SU-DHL-6 (cell line): ENCODE results near the gene ALK.

Experiments
- H2AFZ ChIP-seq: fragments of 200-600 bp; sonication (generic); 2 replicates; pipeline ENCODE4 v1.6.1; 2014; ENCODE audit warnings: low read depth, mild to moderate bottlenecking, moderate library complexity, mixed read lengths, antibody characterized with exemption, low read length; ENCODE audit not compliant: severe bottlenecking
- H3F3A ChIP-seq: fragments of 200-600 bp; shearing (Covaris generic); 2 replicates; pipeline ENCODE4 v1.6.0; 2016; ENCODE audit warnings: antibody characterized with exemption, mild to moderate bottlenecking; ENCODE audit not compliant: insufficient read depth
- H3K27ac ChIP-seq: fragments of 200-600 bp; sonication (generic); 2 replicates; pipeline ENCODE4 v1.5.1; 2016; ENCODE audit warnings: low read depth, mild to moderate bottlenecking, low read length, moderate library complexity, mixed read lengths
- H3K27me3 ChIP-seq: fragments of 200-600 bp; sonication (generic), shearing (Covaris generic); 2 replicates; pipeline ENCODE4 v1.6.0; 2014; ENCODE audit warnings: mild to moderate bottlenecking, low read length
- H3K36me3 ChIP-seq: fragments of 200-600 bp; sonication (generic); 2 replicates; pipeline ENCODE4 v1.6.1; 2014; ENCODE audit warnings: mild to moderate bottlenecking, low read length, mixed read lengths
- H3K4me2 ChIP-seq: fragments of 300-600, 200-600 bp; shearing (Covaris generic), sonication (generic); 2 replicates; pipeline ENCODE4 v1.6.0; 2014; ENCODE audit warnings: low read length, low read depth, mild to moderate bottlenecking; ENCODE audit not compliant: poor library complexity, severe bottlenecking
- H3K4me3 ChIP-seq: fragments of 200-600 bp; sonication (generic); 2 replicates; pipeline ENCODE4 v1.5.1; 2014; ENCODE audit warnings: antibody characterized with exemption, low read length, mild to moderate bottlenecking, mixed read lengths; ENCODE audit not compliant: insufficient read depth, poor library complexity, severe bottlenecking
- H3K79me2 ChIP-seq: fragments of 200-600 bp; sonication (generic); 2 replicates; pipeline ENCODE4 v1.6.1; 2014; ENCODE audit warnings: mild to moderate bottlenecking, low read length, moderate library complexity; ENCODE audit not compliant: insufficient read depth
- H3K9ac ChIP-seq: fragments of 200-600 bp; sonication (generic); 2 replicates; pipeline ENCODE4 v1.7.0; 2014; ENCODE audit warnings: mild to moderate bottlenecking, low read length
- H3K9me2 ChIP-seq: fragments of 200-600 bp; sonication (generic); replicated peaks from 2 replicates; pipeline ENCODE4 v1.6.1; 2014; ENCODE audit warnings: low read length; ENCODE audit not compliant: insufficient read depth
- H3K9me3 ChIP-seq: fragments of 200-600 bp; sonication (generic); 2 replicates; pipeline ENCODE4 v1.6.1; 2014; ENCODE audit warnings: low read length, mixed read lengths; ENCODE audit not compliant: insufficient read depth
- H4K20me1 ChIP-seq: fragments of 200-600 bp; sonication (generic); 2 replicates; pipeline ENCODE4 v1.6.1; 2014; ENCODE audit warnings: low read depth, mild to moderate bottlenecking, antibody characterized with exemption, low read length, moderate library complexity, mixed read lengths
- CTCF ChIP-seq: fragments of 200-600 bp; sonication (generic); IDR thresholded peaks from one replicate; pipeline ENCODE4 v1.5.1; 2017; ENCODE audit warnings: antibody characterized with exemption, mild to moderate bottlenecking, low read length, moderate library complexity; ENCODE audit not compliant: insufficient read depth, poor library complexity, severe bottlenecking
- EZH2phosphoT487 ChIP-seq: fragments of 200-600 bp; sonication (generic), shearing (Covaris generic); conservative IDR thresholded peaks from 2 replicates; pipeline ENCODE4 v1.6.1; 2018; ENCODE audit warnings: mild to moderate bottlenecking, antibody characterized with exemption, low read length, moderate library complexity, mixed read lengths

The ALK gene

GRCh38 chr2:29401994-29402393, 519.4 kb downstream of the ALK start:
- Histone ChIP-seq H4K20me1 (no peaks in the 10 kb centered on the region), H3K79me2 (no peaks in the 10 kb centered on the region), H3K27me3 (no peaks in the 10 kb centered on the region), H3K36me3 (no peaks in the 10 kb centered on the region), H3F3A (no peaks in the 10 kb centered on the region), H3K9me2 (no peaks in the 10 kb centered on the region), H3K9me3 (no peaks in the 10 kb centered on the region), H3K9ac (no peak overlapping the region), H2AFZ (no peak overlapping the region), H3K4me2 (no peak overlapping the region), H3K4me3 (no peak overlapping the region), H3K27ac (no peak overlapping the region)
- TF ChIP-seq CTCF (no peak), EZH2phosphoT487 (no peak)

DNA sequence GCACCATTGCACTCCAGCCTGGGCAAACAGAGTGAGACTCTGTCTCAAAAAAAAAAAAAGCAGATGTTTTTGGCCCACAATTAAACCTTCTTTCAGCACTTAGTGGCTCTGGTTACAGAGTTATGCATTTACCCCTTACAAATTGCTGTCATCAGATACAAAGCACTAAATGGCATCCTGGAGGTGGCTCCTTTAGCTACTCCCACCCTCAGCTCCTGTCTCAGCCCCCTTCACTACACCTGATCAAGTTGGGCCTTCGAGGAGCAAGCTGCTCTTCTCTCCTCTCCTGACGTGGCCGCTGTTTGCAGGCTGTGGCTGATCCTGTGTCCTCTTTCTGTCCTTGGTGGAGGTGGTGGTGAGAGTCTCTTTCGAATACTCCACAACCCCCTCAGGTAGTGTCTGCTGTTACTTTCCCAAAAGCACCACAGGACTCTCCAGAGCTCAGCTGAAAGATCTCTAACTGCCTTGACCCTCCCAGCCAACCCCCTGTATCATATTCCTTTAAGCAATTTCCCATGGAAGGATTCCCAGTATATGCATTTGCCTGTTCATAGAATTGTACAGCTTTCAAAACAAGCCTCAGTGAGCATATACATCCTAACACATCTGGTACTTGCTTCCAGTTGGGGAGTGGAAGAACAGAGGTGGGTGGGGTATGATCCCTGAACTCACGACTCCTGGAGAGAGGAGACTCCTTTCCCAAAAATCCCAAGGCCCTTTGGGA, 520.3 kb downstream of the ALK start:
- Histone ChIP-seq H3K36me3 (no peaks in the 10 kb centered on the region), H3F3A (no peaks in the 10 kb centered on the region), H3K9ac (no peak overlapping the region), H3K9me2 (no peaks in the 10 kb centered on the region), H3K4me2 (no peak overlapping the region), H3K27me3 (no peaks in the 10 kb centered on the region), H3K79me2 (no peaks in the 10 kb centered on the region), H4K20me1 (no peaks in the 10 kb centered on the region), H3K4me3 (no peak overlapping the region), H3K9me3 (no peaks in the 10 kb centered on the region), H2AFZ (no peak overlapping the region), H3K27ac (no peak overlapping the region)
- TF ChIP-seq CTCF (no peak), EZH2phosphoT487 (no peak)

GRCh38 chr2:29398384-29399237, 522.8 kb downstream of the ALK start:
- H3K27ac ChIP-seq, result no peak overlapping the region
- H3K79me2 ChIP-seq, result no peaks in the 10 kb centered on the region

More at GRCh38 chr2:29398384-29399237, 522.8 kb downstream of the ALK start:
- H3K9me2 ChIP-seq, result no peaks in the 10 kb centered on the region
- no peak overlapping the region for H3K4me2 ChIP-seq
- H3F3A ChIP-seq, result no peaks in the 10 kb centered on the region
- no peak overlapping the region for H3K9ac ChIP-seq
- no peaks in the 10 kb centered on the region for H3K36me3 ChIP-seq
- no peak for TF ChIP-seq CTCF
- no peak for TF ChIP-seq EZH2phosphoT487
- H3K4me3 ChIP-seq, result no peak overlapping the region
- H4K20me1 ChIP-seq, result no peaks in the 10 kb centered on the region
- H2AFZ ChIP-seq, result no peak overlapping the region
- H3K9me3 ChIP-seq, result no peaks in the 10 kb centered on the region
- H3K27me3 ChIP-seq, result no peaks in the 10 kb centered on the region
